Naive thymus-derived CD8-positive, alpha-beta T cell (primary cell): ENCODE results near the gene SBF2. TPM values are rescaled to one million over a fixed set of nuclear protein-coding genes. Genes with fewer than 3 reads are reported as not detected.
"Not testable (repeated sequence)": the region's sequence is repeated elsewhere in the genome, so short reads cannot be mapped to it uniquely, and the experiment has no call there.

Source experiments
- ATAC-seq, 2 donors: fragments of 150-1000 bp; cut with Tn5 transposase in 1 of 2; sonication (Bioruptor Pico), chemical (Tn5 transposase) in 1 of 2; 1 replicate in 1 of 2; 2 replicates in 1 of 2; pipeline ENCODE4 v1.10.0; 2021; ENCODE audit warnings: mild to moderate bottlenecking in 2 of 2, moderate library complexity in 2 of 2
- POLR2A ChIA-PET: fragments of 350-600 bp; sonication (Branson Sonifier 250); formaldehyde crosslinking; loops from one replicate; lab custom pipeline; 2021; ENCODE audit warnings: antibody characterized with exemption; lab: Charles Lee
- DNase-seq, 10 donors: peaks; one replicate each; pipeline versions ENCODE4 v3.0.0 to v3.0.0-alpha.2; 2020 to 2022
- H3K27ac Mint-ChIP-seq, 10 donors: one replicate each; pipeline ENCODE4 v1.8.0; 2020 to 2022; ENCODE audit warnings: mild to moderate bottlenecking in 10 of 10, mixed read lengths in 10 of 10, moderate library complexity in 4 of 10, inconsistent platforms in 1 of 10
- H3K27me3 Mint-ChIP-seq, 5 donors: one replicate each; pipeline ENCODE4 v1.8.0; 2021 to 2022; ENCODE audit warnings: mixed read lengths in 5 of 5
- H3K36me3 Mint-ChIP-seq, 3 donors: one replicate each; pipeline ENCODE4 v1.8.0; 2020 to 2022; ENCODE audit warnings: mixed read lengths in 3 of 3, mild to moderate bottlenecking in 2 of 3, inconsistent platforms in 1 of 3
- H3K4me1 Mint-ChIP-seq, 4 donors: one replicate each; pipeline ENCODE4 v1.8.0; 2021 to 2022; ENCODE audit warnings: mixed read lengths in 4 of 4
- H3K4me3 Mint-ChIP-seq, 10 donors: one replicate each; pipeline ENCODE4 v1.8.0; 2020 to 2022; ENCODE audit warnings: mild to moderate bottlenecking in 10 of 10, mixed read lengths in 10 of 10, moderate library complexity in 6 of 10, inconsistent platforms in 1 of 10
- H3K9me3 Mint-ChIP-seq, 9 donors: one replicate each; pipeline ENCODE4 v1.8.0; 2020 to 2022; ENCODE audit warnings: mixed read lengths in 9 of 9, mild to moderate bottlenecking in 3 of 9, inconsistent platforms in 1 of 9, moderate library complexity in 1 of 9
- polyA plus RNA-seq, 3 donors: library from polyadenylated mRNA; unstranded; fragments of 300-500 nt; fragmentation: Illumina TruSeq; gene quantifications; one replicate each; pipeline ENCODE4 v1.2.3, GENCODE V29; 2021
- total RNA-seq, 8 experiments: library from RNA in 2 of 8; stranded (reverse) in 2 of 8; gene quantifications; one replicate each; pipeline ENCODE4 v1.2.3 and lab custom pipeline; 2021 to 2026

The SBF2 gene
- total and polyA plus RNA-seq, 5 experiments from 2014 or later: 2.0 to 14.6 (median 4.9) TPM

GRCh38 chr11:9755561-9756185 lies 538.3 kb downstream of the SBF2 start:
- Mint-ChIP-seq H3K27me3 (no peaks in the 10 kb centered on the region), H3K36me3 (no peaks in the 10 kb centered on the region), H3K4me3 (peak overlapping the region in 1 of 10 donors; percentile 11), H3K9me3 (no peaks in the 10 kb centered on the region), H3K4me1 (peaks cover 13 to 54% (median 29%) of the 10 kb centered on the region in 4 donors), H3K27ac (peak overlapping the region in 3 of 10 donors; percentile 37 to 73 (median 52))
- DNase-seq (no peak), ATAC-seq (no peak)
- POLR2A ChIA-PET: interaction anchor here (0.6 kb wide), 1 partner anchor 187 kb away, joined by 4 read pairs; no protein-coding TSS in a partner anchor

GRCh38 chr11:9754010-9754471 lies 540.0 kb downstream of the SBF2 start:
- POLR2A ChIA-PET: no interaction called here
- Mint-ChIP-seq H3K36me3 (no peaks in the 10 kb centered on the region), H3K4me1 (peaks cover 8 to 41% (median 19%) of the 10 kb centered on the region in 4 donors), H3K4me3 (no peak overlapping the region), H3K27me3 (no peaks in the 10 kb centered on the region), H3K27ac (peak overlapping the region in 1 of 10 donors; percentile 32), H3K9me3 (no peaks in the 10 kb centered on the region)
- DNase-seq (no peak), ATAC-seq (no peak)

GRCh38 chr11:9753021-9753420 lies 541.0 kb downstream of the SBF2 start:
- no peak overlapping the region for H3K4me3 Mint-ChIP-seq
- H3K27ac Mint-ChIP-seq: peak overlapping the region in 2 of 10 donors; percentile 8 to 12
- peaks cover 6 to 48% (median 17%) of the 10 kb centered on the region in 4 donors for H3K4me1 Mint-ChIP-seq
- ATAC-seq (no peak), DNase-seq (no peak)
- no peaks in the 10 kb centered on the region for H3K27me3 Mint-ChIP-seq
- no peaks in the 10 kb centered on the region for H3K9me3 Mint-ChIP-seq
- no peaks in the 10 kb centered on the region for H3K36me3 Mint-ChIP-seq
- POLR2A ChIA-PET: no interaction called here

GRCh38 chr11:9752091-9752490 lies 541.9 kb downstream of the SBF2 start:
- Mint-ChIP-seq H3K4me1 (peaks cover 3 to 48% (median 11%) of the 10 kb centered on the region in 4 donors), H3K36me3 (no peaks in the 10 kb centered on the region), H3K27me3 (no peaks in the 10 kb centered on the region), H3K27ac (no peak overlapping the region), H3K4me3 (no peak overlapping the region), H3K9me3 (no peaks in the 10 kb centered on the region)
- ATAC-seq (no peak), DNase-seq (no peak)
- POLR2A ChIA-PET: interaction anchor here (0.6 kb wide), 1 partner anchor 132 kb away, joined by 5 read pairs; no protein-coding TSS in a partner anchor

GRCh38 chr11:9750551-9750950 lies 543.5 kb downstream of the SBF2 start:
- ATAC-seq: no peak
- POLR2A ChIA-PET: interaction anchor here (0.6 kb wide), 1 partner anchor 38 kb away, joined by 8 read pairs; no protein-coding TSS in a partner anchor

GRCh38 chr11:9748361-9748970 lies 545.6 kb downstream of the SBF2 start:
- H3K4me1 Mint-ChIP-seq: peaks cover 0 to 45% (median under 1%) of the 10 kb centered on the region in 4 donors
- peaks cover 0 to 2% (median 0%) of the 10 kb centered on the region in 3 donors for H3K36me3 Mint-ChIP-seq
- POLR2A ChIA-PET: interaction anchor here (0.8 to 0.9 kb wide), 2 partner anchors 134 to 214 kb away, joined by 3 to 4 read pairs; no protein-coding TSS in a partner anchor

More at GRCh38 chr11:9750551-9750950, 543.5 kb downstream of the SBF2 start:
- DNase-seq: no peak
- H3K27ac Mint-ChIP-seq: no peak overlapping the region
- H3K36me3 Mint-ChIP-seq: no peaks in the 10 kb centered on the region
- no peak overlapping the region for H3K4me3 Mint-ChIP-seq
- H3K27me3 Mint-ChIP-seq: no peaks in the 10 kb centered on the region
- peaks cover 0 to 48% (median under 1%) of the 10 kb centered on the region in 4 donors for H3K4me1 Mint-ChIP-seq
- H3K9me3 Mint-ChIP-seq: no peaks in the 10 kb centered on the region

GRCh38 chr11:9747828-9748227 lies 546.2 kb downstream of the SBF2 start:
- Mint-ChIP-seq H3K27me3 (no peaks in the 10 kb centered on the region), H3K9me3 (no peaks in the 10 kb centered on the region), H3K4me3 (no peak overlapping the region), H3K27ac (peak overlapping the region in 2 of 10 donors; percentile 9 to 23), H3K4me1 (peaks cover 0 to 42% (median under 1%) of the 10 kb centered on the region in 4 donors), H3K36me3 (peaks cover 0 to 2% (median 0%) of the 10 kb centered on the region in 3 donors)
- DNase-seq: no peak
- POLR2A ChIA-PET: interaction anchor here (0.8 kb wide), 1 partner anchor 133 kb away, joined by 3 read pairs; no protein-coding TSS in a partner anchor
- no peak for ATAC-seq

More at GRCh38 chr11:9748361-9748970, 545.6 kb downstream of the SBF2 start:
- H3K9me3 Mint-ChIP-seq: no peaks in the 10 kb centered on the region
- no peak overlapping the region for H3K4me3 Mint-ChIP-seq
- H3K27me3 Mint-ChIP-seq: no peaks in the 10 kb centered on the region
- H3K27ac Mint-ChIP-seq: peak overlapping the region in 2 of 10 donors; percentile 38 to 43
- ATAC-seq (peak; percentile 97 to 99), DNase-seq (peak in 9 of 10 donors; percentile 37 to 76 (median 50))

GRCh38 chr11:9747229-9747628 lies 546.8 kb downstream of the SBF2 start:
- Mint-ChIP-seq H3K27ac (peak overlapping the region in 1 of 10 donors; percentile 23), H3K27me3 (no peaks in the 10 kb centered on the region), H3K4me1 (peaks cover 0 to 42% (median under 1%) of the 10 kb centered on the region in 4 donors), H3K9me3 (no peaks in the 10 kb centered on the region), H3K4me3 (no peak overlapping the region), H3K36me3 (peaks cover 0 to 2% (median 0%) of the 10 kb centered on the region in 3 donors)
- DNase-seq (no peak), ATAC-seq (no peak)
- POLR2A ChIA-PET: no interaction called here

GRCh38 chr11:9745411-9746211 lies 548.4 kb downstream of the SBF2 start:
- Mint-ChIP-seq H3K36me3 (peaks cover 0 to 2% (median 0%) of the 10 kb centered on the region in 3 donors), H3K9me3 (no peaks in the 10 kb centered on the region), H3K4me3 (peak overlapping the region in 1 of 10 donors; percentile 3), H3K27me3 (no peaks in the 10 kb centered on the region), H3K4me1 (peaks cover 0 to 42% (median under 1%) of the 10 kb centered on the region in 4 donors), H3K27ac (peak overlapping the region in 1 of 10 donors; percentile 23)
- DNase-seq (no peak), ATAC-seq (no peak)
- POLR2A ChIA-PET: no interaction called here

GRCh38 chr11:9743512-9743911 lies 550.5 kb downstream of the SBF2 start:
- ATAC-seq, H3K36me3 Mint-ChIP-seq, H3K27ac Mint-ChIP-seq, H3K4me3 Mint-ChIP-seq, H3K9me3 Mint-ChIP-seq, DNase-seq, POLR2A ChIA-PET, H3K27me3 Mint-ChIP-seq: not testable (repeated sequence)
- H3K4me1 Mint-ChIP-seq: peaks cover 0 to 51% (median under 1%) of the 10 kb centered on the region in 4 donors

GRCh38 chr11:9741260-9741659 lies 552.8 kb downstream of the SBF2 start:
- Mint-ChIP-seq H3K4me1 (peaks cover 0 to 40% (median 0%) of the 10 kb centered on the region in 4 donors), H3K4me3 (no peak overlapping the region), H3K27ac (peak overlapping the region in 1 of 10 donors; percentile 14), H3K27me3 (no peaks in the 10 kb centered on the region), H3K9me3 (peaks cover 3 to 9% (median 6%) of the 10 kb centered on the region in 9 donors), H3K36me3 (peaks cover 3 to 12% (median 5%) of the 10 kb centered on the region in 3 donors)
- ATAC-seq: no peak
- no peak for DNase-seq
- POLR2A ChIA-PET: no interaction called here
